GM20000 (cell line): Measurements from ENCODE around the gene LCN9.

Source experiments
- DNase-seq: peaks from one replicate; pipeline ENCODE4 v3.0.0; 2012; ENCODE audit warnings: low spot score
- TF ChIP-seq, protein P1 (sequence below): IDR thresholded peaks from 2 replicates; pipeline ENCODE4 v1.5.1; 2012; ENCODE audit warnings: mild to moderate bottlenecking, control low read depth; ENCODE audit errors: extremely low read depth, missing control alignments

Gene LCN9

DNA sequence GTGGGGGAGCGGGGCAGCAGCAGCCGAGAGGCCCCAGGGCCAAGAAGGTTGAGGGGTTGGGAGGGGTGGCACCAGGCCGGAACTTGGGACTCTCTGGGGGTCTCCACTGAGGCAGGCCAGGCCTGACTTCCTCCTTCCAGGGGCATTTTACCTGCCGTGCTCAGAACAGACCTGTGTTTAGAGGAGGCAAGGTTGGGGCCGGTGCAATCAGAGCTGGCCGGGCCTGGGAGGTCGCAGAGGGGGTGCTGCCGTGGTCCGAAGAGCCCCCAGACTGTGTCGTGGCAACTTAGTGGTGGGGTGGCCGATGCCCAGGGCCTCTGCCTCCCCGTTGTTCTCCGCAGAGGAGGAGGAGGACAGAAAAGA lies 45.6 kb upstream of the LCN9 start:
- TF ChIP-seq, protein P1, sequence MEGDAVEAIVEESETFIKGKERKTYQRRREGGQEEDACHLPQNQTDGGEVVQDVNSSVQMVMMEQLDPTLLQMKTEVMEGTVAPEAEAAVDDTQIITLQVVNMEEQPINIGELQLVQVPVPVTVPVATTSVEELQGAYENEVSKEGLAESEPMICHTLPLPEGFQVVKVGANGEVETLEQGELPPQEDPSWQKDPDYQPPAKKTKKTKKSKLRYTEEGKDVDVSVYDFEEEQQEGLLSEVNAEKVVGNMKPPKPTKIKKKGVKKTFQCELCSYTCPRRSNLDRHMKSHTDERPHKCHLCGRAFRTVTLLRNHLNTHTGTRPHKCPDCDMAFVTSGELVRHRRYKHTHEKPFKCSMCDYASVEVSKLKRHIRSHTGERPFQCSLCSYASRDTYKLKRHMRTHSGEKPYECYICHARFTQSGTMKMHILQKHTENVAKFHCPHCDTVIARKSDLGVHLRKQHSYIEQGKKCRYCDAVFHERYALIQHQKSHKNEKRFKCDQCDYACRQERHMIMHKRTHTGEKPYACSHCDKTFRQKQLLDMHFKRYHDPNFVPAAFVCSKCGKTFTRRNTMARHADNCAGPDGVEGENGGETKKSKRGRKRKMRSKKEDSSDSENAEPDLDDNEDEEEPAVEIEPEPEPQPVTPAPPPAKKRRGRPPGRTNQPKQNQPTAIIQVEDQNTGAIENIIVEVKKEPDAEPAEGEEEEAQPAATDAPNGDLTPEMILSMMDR: no peak
- no peak for DNase-seq

DNA sequence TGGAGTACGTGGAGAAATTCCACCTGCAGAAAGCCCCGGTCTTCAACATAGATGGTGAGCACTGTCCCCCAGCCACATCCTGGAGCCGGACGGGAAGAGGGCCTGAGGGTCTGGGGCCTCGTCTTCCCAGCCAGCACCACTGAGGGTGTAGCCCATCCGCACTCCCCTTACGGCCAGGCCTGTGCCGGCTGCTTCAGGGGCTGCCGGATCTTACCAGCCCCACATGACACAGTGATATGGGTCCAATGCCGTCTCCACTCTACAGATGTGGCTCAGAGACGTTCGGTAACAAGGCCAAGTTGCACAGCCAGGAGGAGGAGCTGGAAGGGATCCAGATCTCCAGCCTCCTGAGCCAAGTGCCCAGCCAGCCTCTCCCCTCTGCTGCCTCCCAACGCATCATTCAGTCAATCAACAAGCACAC lies 45.1 kb upstream of the LCN9 start:
- TF ChIP-seq, protein P1: no peak
- DNase-seq: no peak

DNA sequence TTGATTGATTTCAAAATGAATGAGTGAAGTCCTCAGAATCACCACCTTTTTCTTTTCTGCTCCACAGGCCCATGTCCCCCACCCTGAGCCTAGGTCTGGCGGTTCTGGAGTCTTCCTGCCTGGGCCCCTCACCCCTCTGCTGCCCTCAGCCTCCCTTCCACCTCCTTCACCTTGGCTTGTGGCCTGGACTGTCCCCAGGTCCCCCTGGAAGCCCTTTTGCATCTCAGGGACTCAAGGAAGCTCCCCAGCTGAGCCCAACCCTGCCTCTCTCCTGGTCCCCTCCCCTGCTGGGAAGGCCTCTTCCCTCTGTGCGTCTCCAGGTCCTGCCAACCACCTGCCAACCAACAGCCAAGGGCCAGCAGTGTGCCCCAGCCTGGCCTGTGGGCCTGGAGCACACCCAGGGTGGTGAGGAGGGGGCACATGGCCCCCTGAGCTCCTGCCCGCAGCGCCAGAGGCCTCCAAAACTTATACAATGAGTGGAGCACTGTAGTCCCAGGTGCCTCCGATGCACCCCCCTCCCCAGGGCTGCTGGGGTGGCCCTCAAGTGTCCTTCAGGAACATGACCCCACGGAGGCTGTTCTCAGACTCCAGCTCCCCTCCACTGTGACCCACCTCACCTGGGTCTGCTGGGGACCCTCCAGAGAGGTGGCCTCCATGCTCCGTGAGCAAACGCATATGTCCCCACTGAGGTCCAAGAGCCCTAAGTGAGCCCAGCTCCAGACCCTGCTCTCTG lies 44.1 kb upstream of the LCN9 start:
- TF ChIP-seq, protein P1: no peak
- DNase-seq: no peak

GRCh38 chr9:135619599-135619886 lies 43.6 kb upstream of the LCN9 start:
- TF ChIP-seq, protein P1: no peak
- DNase-seq: no peak

- TF ChIP-seq, protein P1: no peak
- DNase-seq: no peak
Observed at GRCh38 chr9:135620558-135620957, 42.6 kb upstream of the LCN9 start.

DNA sequence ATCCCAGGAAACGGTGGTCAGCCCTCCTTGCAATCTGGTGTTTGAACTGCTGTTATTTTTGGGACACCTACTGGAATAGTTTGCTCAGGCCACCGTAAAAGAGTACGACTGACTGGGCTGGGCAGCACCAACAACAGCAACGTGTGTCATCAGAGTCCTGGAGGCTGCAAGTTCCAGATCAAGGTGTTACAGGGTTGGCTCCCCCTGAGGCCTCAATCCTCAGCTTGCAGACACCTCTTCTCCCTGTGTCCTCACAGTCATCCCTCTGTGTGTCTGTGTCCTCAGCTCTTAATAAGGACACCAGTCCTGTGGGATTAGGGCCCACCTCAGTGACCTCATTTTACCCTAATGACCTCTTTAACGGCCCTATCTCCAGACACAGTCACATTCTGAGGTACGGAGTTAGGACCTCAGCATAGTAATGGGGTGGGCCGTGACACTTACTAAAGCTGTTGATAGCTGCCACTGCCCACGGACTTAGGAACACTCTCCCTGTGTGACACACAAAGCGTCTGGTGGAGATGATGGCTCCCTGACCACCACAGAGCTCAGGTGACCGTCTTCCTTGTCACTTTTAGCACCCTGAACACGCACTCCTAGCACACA lies 40.6 kb upstream of the LCN9 start:
- TF ChIP-seq, protein P1: no peak
- DNase-seq: no peak

DNA sequence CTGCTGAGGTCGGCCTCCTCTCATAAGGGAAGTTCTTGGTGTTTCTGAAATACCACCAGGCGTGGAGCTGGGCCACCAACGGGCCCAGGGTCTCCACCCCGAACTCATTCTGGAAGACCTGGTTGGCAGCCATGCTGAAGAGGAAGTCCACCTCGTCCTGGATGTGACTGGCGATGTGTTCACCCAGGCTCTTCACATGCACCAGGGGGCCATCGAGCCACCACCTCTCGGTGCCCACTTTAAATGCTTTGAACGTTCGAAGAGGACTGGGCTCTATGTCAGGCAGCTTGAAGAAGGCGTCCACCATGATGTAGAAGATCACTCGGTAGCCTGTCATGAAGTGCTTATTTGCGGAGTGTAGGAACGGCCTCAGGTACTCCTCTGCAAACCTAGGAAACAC lies 38.8 kb upstream of the LCN9 start:
- TF ChIP-seq, protein P1: no peak
- DNase-seq: no peak
